ENCODE data around the gene ANKRD12. TPM values are rescaled to one million over a fixed set of nuclear protein-coding genes. Genes with fewer than 3 reads are reported as not detected.

The ANKRD12 gene
- total RNA-seq, 1 experiment from 2014 or later, result 23.5 TPM

DNA sequence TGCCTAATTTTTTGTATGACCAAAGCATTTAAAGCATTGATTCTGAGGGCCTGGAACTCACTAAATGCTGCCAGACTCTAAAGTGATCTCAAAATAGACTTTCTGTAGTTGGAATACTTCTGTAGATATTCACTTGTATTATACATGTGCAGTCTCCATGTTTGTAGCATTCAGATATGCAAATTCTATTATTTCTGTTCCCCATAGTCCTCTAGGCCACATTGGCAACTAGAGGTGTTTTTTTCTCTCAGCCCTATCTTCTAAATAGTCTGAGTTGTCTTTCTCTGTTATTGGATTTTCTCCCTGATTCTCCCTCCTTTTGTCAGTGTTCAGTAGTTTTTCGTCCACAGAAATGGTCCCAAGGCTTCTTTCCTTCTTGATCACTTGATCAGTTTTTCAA, 38.5 kb downstream of the ANKRD12 start (continued):
- TF ChIP-seq, protein P1, sequence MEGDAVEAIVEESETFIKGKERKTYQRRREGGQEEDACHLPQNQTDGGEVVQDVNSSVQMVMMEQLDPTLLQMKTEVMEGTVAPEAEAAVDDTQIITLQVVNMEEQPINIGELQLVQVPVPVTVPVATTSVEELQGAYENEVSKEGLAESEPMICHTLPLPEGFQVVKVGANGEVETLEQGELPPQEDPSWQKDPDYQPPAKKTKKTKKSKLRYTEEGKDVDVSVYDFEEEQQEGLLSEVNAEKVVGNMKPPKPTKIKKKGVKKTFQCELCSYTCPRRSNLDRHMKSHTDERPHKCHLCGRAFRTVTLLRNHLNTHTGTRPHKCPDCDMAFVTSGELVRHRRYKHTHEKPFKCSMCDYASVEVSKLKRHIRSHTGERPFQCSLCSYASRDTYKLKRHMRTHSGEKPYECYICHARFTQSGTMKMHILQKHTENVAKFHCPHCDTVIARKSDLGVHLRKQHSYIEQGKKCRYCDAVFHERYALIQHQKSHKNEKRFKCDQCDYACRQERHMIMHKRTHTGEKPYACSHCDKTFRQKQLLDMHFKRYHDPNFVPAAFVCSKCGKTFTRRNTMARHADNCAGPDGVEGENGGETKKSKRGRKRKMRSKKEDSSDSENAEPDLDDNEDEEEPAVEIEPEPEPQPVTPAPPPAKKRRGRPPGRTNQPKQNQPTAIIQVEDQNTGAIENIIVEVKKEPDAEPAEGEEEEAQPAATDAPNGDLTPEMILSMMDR (IDR thresholded peaks at IDR 0.05 in 2 of 3, conservative IDR thresholded peaks at IDR 0.05 in 1 of 3; ENCODE audit: borderline replicate concordance in 1 of 3, insufficient read depth in 1 of 3, low read depth in 2 of 3, low read length in 2 of 3), result no peak
- TF ChIP-seq EZH2 (IDR thresholded peaks at IDR 0.05) (no peak), RAD21 (IDR thresholded peaks at IDR 0.05; ENCODE audit: low read depth) (no peak), SRF (IDR thresholded peaks at IDR 0.05; ENCODE audit: low read depth) (no peak), SIN3A (IDR thresholded peaks at IDR 0.05; ENCODE audit: low read depth) (no peak), SP1 (IDR thresholded peaks at IDR 0.05; ENCODE audit: low read depth) (no peak), JUND (IDR thresholded peaks at IDR 0.05) (no peak)
- TF ChIP-seq, protein P2, sequence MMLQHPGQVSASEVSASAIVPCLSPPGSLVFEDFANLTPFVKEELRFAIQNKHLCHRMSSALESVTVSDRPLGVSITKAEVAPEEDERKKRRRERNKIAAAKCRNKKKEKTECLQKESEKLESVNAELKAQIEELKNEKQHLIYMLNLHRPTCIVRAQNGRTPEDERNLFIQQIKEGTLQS (IDR thresholded peaks at IDR 0.05), result no peak

DNA sequence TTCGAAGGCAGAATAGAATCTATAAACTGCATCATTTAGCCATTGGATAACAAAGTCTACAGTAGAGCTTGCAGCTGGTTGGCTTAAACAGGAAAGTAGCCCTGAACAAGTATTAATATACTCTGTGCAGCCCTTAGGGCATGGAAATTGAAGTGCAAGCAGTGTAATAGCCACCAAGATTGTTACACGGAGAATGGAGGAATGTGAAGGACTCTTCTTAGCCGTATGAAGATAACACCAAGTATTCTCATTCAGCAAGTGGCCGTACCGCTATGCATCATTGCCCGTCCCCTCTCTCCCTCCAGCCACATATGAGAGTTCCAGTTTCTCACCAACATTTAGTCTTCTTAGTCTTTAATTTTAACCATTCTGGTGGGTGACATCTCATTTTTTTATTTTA, 40.5 kb downstream of the ANKRD12 start:
- ATAC-seq (no peak), DNase-seq (ENCODE audit: low read depth, low spot score) (no peak)
- no TSS peak for BruUV-seq (replicated peaks)
- H3K4me1 ChIP-seq (ENCODE audit: control insufficient read depth in 1 of 2, insufficient read depth in 2 of 2, low read length in 2 of 2), result no peaks in the 10 kb centered on the region
- H3K9me2 ChIP-seq (ENCODE audit: insufficient read depth), result no peaks in the 10 kb centered on the region
- intact Hi-C loops (cut with micrococcal nuclease), result no loop called here
- H4K20me1 ChIP-seq (ENCODE audit: insufficient read depth), result no peaks in the 10 kb centered on the region
- peaks cover 35% of the 10 kb centered on the region for H3K79me2 ChIP-seq (ENCODE audit: insufficient read depth, low read length)
- no peak for TF ChIP-seq EZH2 (IDR thresholded peaks at IDR 0.05)
- TF ChIP-seq TCF7L2 (IDR thresholded peaks at IDR 0.05; ENCODE audit: borderline replicate concordance, extremely low read depth, insufficient read depth, insufficient read length), result no peak
- TF ChIP-seq, protein P2 (IDR thresholded peaks at IDR 0.05), result no peak
- H3K4me3 ChIP-seq (replicated peaks in 1 of 2; ENCODE audit: low read depth in 1 of 2, low read length in 2 of 2), result no peak overlapping the region
- no peaks in the 10 kb centered on the region for H3K36me3 ChIP-seq (ENCODE audit: control insufficient read depth in 1 of 2, insufficient read depth in 2 of 2, low read length in 2 of 2)
- no peaks in the 10 kb centered on the region for H3K27me3 ChIP-seq (ENCODE audit: insufficient read depth, low read length)
- ChIA-PET CTCF (no interaction called here), RAD21 (ENCODE audit: low non-redundant PET in 1 of 2, low total read pairs in 2 of 2, uncharacterized antibody in 2 of 2, unreplicated experiment in 2 of 2) (no interaction called here), POLR2A (no interaction called here)
- H3K27ac ChIP-seq (ENCODE audit: low read depth, low read length), result no peak overlapping the region
- H3K4me2 ChIP-seq (ENCODE audit: low read length), result no peak overlapping the region
- H3K9me3 ChIP-seq (ENCODE audit: control insufficient read depth in 1 of 2, insufficient read depth in 1 of 2, low read depth in 1 of 2, low read length in 2 of 2), result no peaks in the 10 kb centered on the region
- no peak overlapping the region for H2AFZ ChIP-seq (ENCODE audit: low read depth, low read length, poor library complexity, severe bottlenecking)
- H3K9ac ChIP-seq (ENCODE audit: low read length), result no peak overlapping the region
